Measurements from ENCODE around the gene HIGD2A.

HIGD2A gene

GRCh38 chr5:176369934-176370711, 18.4 kb upstream of the HIGD2A start:
- no peak for DNase-seq

GRCh38 chr5:176371621-176372539, 16.7 kb upstream of the HIGD2A start:
- no peak for DNase-seq

GRCh38 chr5:176373100-176373818, 15.3 kb upstream of the HIGD2A start:
- no peak for DNase-seq

GRCh38 chr5:176379881-176380280, 8.7 kb upstream of the HIGD2A start:
- DNase-seq: no peak

GRCh38 chr5:176381423-176381822, 7.1 kb upstream of the HIGD2A start:
- DNase-seq: no peak

- DNase-seq: no peak
These were observed 6.6 kb upstream of the HIGD2A start for GRCh38 chr5:176381979-176382378.

- DNase-seq: no peak
These were observed 5.8 kb upstream of the HIGD2A start for GRCh38 chr5:176382721-176383120.

GRCh38 chr5:176383248-176383905, 5.2 kb upstream of the HIGD2A start:
- no peak for DNase-seq

- DNase-seq: no peak
These were observed 4.6 kb upstream of the HIGD2A start for GRCh38 chr5:176383961-176384360.

GRCh38 chr5:176384366-176384930, 4.1 kb upstream of the HIGD2A start:
- no peak for DNase-seq

- no peak for DNase-seq
These were observed 3.6 kb upstream of the HIGD2A start for GRCh38 chr5:176384991-176385390.

- no peak for DNase-seq
These were observed 2.1 kb upstream of the HIGD2A start for GRCh38 chr5:176386491-176386890.

GRCh38 chr5:176387384-176387925, 1.1 kb upstream of the HIGD2A start:
- DNase-seq: no peak

- no peak for DNase-seq
These were observed 528 bp upstream of the HIGD2A start for GRCh38 chr5:176388003-176388443.

GRCh38 chr5:176389135-176390123, 878 bp downstream of the HIGD2A start:
- DNase-seq: no peak

- no peak for DNase-seq
These were observed 2.9 kb downstream of the HIGD2A start for GRCh38 chr5:176391479-176391878.

- DNase-seq: no peak
These were observed 3.4 kb downstream of the HIGD2A start for GRCh38 chr5:176391999-176392398.

- no peak for DNase-seq
These were observed 4.0 kb downstream of the HIGD2A start for GRCh38 chr5:176392526-176392925.

- DNase-seq: no peak
These were observed 5.5 kb downstream of the HIGD2A start for GRCh38 chr5:176394096-176394495.

GRCh38 chr5:176394881-176395675, 6.5 kb downstream of the HIGD2A start:
- DNase-seq: no peak

Data from T-helper 1 cell (primary cell).